NCI-H2196 treated with DMSO at 0.1 percent for 48 hours (cell line): ENCODE data around the gene DCTN2.
A peak's percentile ranks its signal among the peaks of the same experiment; 100 is the strongest.

Source experiments
- DNase-seq: peaks from one replicate; lab custom pipeline; 2025; ENCODE audit not compliant: unreplicated experiment; lab: John Stamatoyannopoulos, UW

DCTN2 gene

DNA sequence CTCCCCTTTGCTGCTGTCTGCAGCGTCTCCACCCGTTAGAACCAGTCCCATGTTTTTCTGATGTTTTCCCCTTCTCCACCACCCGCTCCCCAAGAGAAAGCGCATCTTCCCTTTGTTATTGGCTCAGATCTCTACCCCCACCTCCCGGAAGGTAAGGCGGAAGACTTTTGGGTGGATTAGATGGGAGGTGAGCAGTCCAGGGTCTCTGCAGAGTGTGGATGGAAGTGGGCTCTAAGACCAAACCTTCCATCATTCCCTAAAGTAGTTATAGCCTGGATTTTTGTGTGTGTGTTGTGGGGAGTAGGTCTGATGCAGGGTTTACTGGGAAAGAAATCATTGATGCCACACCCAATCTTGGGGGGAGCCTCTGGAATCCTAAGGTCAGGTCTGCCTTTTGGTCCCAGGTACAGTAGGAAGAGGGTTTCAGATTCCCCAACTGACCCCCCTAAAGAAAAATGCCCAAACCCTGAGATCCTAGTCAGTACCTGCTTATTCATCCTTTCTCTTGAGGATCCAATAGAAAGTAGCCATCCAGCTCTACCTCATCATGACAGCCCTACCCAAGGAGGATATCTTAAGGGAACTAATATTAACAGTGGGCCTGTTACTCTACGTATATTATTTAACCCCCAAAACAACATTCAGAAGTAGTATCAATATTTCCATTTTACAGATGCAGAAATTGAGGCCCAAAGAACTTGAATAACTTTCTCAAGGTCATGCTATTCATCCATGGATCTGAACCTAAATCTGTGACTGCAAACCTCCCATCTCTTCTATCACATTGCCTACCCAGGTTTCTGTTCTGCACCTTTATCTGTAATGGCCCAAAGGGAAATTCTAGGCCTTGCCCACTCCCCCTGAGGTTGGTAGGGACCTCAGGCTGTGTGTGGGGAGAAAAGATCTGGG is 3.9 kb upstream of the DCTN2 start:
- DNase-seq, result no peak

DNA sequence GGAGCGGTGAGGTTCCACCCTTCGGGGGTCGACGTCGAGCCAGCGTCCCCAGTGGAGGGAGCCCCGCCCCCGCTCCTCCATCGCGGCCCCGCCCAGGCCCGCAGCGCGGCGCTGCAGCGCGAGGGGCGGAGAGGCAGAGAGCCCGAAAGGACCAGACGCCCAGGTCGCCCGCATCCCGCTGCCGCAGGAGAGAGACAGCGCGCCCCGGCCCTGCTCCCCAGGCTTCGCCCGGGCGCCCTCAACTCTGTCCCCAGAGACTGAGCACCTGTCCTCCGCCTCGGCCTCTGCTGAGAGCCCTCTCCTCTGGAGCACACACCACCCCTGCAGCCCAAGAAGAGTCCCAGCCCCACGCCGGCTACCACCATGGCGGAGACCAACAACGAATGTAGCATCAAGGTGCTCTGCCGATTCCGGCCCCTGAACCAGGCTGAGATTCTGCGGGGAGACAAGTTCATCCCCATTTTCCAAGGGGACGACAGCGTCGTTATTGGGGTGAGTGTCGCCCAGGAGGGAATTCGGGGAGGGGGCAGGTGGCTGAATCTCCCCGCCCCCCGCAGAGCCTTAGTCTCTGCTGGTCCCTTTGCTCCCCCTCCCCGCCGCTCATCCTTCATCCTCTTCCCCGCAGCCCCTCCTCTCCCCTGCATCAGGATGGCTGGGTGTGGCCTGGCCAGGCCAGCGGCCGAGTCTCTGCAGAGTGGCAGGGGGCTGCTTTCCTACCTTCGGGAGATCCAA is 3.1 kb upstream of the DCTN2 start, which contains the start of gene KIF5A:
TSS of gene KIF5A (plus strand) at position 136 of the 732 bp plus-strand sequence. CDS start at position 364, 228 bp downstream.
- no peak for DNase-seq

- no peak for DNase-seq
These were observed 2.4 kb upstream of the DCTN2 start for GRCh38 chr12:57549203-57549908.

GRCh38 chr12:57548488-57548887 is 1.5 kb upstream of the DCTN2 start:
- no peak for DNase-seq

GRCh38 chr12:57548013-57548315 is 972 bp upstream of the DCTN2 start:
- no peak for DNase-seq

DNA sequence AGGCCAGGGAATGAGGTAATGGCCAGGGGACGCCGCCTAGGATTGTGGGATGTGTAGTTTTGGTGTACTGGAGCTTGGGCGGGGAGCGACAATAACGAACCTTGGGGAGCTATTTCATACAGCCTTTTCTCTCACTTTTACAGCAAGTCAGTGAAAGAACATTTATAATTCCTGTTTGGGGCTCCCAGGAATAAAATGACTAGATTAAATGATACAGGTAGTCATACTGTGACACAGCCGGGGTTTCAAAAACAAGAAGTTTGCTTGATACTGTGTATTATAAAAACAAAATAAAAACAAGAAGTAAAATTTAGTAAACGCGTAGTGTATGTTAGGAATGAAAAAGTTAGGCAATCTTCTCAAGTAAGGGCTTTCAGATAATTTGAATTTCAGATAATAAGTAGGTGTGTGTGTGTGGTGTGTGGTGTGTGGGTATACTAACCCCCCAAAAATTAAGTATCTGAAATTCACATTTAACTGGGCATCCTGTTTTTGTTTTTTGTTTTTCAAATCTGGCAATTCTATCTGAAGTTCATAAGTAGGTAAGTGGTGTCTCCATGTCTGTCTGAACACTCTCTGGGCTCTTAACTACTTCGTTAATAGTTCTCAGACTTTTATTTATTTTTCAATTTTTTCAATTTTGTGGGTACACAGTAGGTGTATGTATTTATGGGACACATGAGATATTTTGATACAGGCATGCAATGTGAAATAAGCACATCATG is 458 bp upstream of the DCTN2 start:
- no peak for DNase-seq

GRCh38 chr12:57545809-57546437 is 1.1 kb downstream of the DCTN2 start:
- DNase-seq, result no peak

- peak; percentile 45 for DNase-seq
These were observed 3.4 kb downstream of the DCTN2 start for GRCh38 chr12:57543581-57543980.

DNA sequence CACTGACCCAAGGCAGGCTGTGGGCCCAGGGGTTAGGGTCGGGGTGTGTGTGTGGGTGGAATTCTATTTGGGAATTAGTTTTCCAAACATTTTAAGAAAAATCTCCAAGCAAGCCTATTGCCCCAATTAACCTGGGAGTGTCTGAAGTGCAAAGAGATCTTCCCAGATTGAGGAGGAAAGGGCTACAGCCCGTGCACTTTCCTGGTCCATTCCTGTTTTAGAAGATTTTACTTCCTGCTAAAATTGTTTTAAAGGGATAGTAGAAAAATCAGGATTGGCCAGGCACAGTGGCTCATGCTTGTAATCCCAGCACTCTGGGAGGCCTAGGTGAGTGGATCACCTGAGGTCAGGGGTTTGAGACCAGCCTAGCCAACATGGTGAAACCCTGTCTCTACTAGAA is 5.3 kb downstream of the DCTN2 start:
- no peak for DNase-seq

- DNase-seq, result no peak
These were observed 6.0 kb downstream of the DCTN2 start for GRCh38 chr12:57541001-57541400.

GRCh38 chr12:57539134-57539768 is 7.7 kb downstream of the DCTN2 start:
- no peak for DNase-seq

- no peak for DNase-seq
These were observed 10.4 kb downstream of the DCTN2 start for GRCh38 chr12:57536597-57536942.

- no peak for DNase-seq
These were observed 11.0 kb downstream of the DCTN2 start for GRCh38 chr12:57535764-57536596.

DNA sequence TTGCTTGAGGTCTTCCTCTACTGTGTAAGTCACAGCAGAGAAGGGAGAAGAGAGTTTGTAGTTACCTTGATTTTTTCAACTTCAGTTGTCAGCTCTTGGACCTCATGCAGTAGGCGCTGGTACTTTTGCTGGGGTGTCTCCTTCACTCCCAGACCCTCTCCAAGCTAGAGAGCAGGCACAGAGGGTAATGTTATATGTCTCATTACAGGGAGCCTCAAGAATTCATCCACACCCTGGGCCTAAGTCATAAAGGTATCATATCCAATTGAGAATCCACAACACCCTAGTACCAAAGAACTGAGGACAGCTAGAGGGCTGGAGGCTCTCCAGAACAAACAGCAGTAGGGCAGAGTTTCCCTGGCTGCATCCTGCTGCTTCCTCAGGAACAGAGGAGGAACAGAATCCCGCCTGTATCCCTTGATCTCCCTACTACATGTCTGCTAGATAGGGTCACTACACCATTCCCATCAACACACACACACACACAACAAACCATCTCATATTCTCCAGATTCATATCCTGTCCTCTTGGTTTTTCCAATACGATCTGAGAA is 11.9 kb downstream of the DCTN2 start:
- no peak for DNase-seq

GRCh38 chr12:57534250-57534649 is 12.7 kb downstream of the DCTN2 start:
- no peak for DNase-seq

- DNase-seq, result no peak
These were observed 13.9 kb downstream of the DCTN2 start for GRCh38 chr12:57533108-57533507.

DNA sequence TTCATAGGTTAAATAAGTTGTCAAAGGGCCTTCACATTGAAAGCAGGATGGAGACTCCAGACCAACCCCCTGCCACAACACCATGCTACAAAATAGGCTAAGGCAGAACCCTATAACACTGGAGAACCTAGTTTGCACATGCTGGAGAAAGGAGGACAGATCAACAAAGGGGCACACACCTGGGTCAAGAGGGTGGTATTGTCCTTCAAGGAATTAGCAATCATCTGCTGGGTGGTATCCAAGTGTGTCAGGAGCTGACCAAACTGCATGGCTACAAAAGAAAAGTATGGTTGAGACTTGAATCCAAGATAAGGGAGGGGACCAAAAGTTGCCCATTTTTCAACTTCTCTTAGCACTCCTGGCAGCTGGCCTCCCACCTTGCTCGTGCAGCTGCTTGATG is 15.2 kb downstream of the DCTN2 start:
- DNase-seq, result no peak

GRCh38 chr12:57530396-57531142 is 16.4 kb downstream of the DCTN2 start:
- no peak for DNase-seq
